Measurements from ENCODE around the gene TTC28.
"Not testable (repeated sequence)": the region's sequence is repeated elsewhere in the genome, so short reads cannot be mapped to it uniquely, and the experiment has no call there.

TTC28 gene

DNA sequence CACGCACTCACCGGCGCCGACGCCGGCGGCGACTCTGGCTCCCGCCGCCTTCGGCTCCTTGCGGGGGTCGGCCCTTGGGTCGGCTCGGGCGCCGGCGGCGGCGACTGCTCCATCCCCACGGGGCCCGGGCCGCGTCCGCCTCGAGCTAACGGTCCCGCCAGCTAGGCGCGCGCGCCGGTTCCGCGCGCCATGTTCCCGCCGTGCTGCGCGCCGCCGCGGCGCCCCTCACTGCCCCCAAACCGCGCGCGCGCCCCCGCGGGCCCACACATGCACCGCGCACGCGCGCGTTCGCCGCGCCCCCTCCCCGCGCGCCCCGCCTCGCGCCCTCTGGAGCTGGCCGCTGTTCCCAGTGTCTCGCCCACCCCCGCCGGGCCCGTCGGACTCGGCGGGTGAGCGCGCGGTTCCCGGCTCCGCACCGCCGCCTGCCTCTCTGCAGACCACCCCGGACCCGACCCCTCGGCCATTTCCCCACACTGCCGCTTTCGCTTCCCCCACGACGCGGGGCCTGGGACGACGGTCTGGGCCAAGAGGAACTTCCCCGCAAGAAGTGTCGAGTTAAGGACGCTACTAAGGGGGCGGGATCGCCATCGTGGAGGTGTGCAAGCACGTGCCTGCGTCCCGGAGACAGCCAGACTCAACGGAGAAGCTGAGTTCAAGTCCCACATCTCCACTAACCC lies at the start of gene TTC28:
TSS of gene TTC28 (minus strand) at position 230 of the 677 bp plus-strand sequence. CDS start at position 113, 117 bp downstream.
- not testable (repeated sequence) for H3K27me3 ChIP-seq (replicated peaks; ENCODE audit: control insufficient read depth, insufficient read depth, low read length); H3K36me3 ChIP-seq (ENCODE audit: control insufficient read depth, insufficient read depth, low read length, severe bottlenecking); H3K4me1 ChIP-seq (ENCODE audit: control insufficient read depth, insufficient read depth, low read length); H3K9me3 ChIP-seq (ENCODE audit: control insufficient read depth, low read length)
- H3K4me3 ChIP-seq (ENCODE audit: low read length), result peak within 1 kb of the TSS; percentile 92
- DNase-seq (ENCODE audit: low read depth), result peak; percentile 92
- peak within 1 kb of the TSS; percentile 89 for H3K9ac ChIP-seq (ENCODE audit: low read length)

- Histone ChIP-seq H3K9ac (ENCODE audit: low read length) (no peak overlapping the region), H3K27me3 (replicated peaks; ENCODE audit: control insufficient read depth, insufficient read depth, low read length) (no peaks in the 10 kb centered on the region), H3K4me1 (ENCODE audit: control insufficient read depth, insufficient read depth, low read length) (peaks cover 17% of the 10 kb centered on the region), H3K36me3 (ENCODE audit: control insufficient read depth, insufficient read depth, low read length, severe bottlenecking) (no peaks in the 10 kb centered on the region), H3K4me3 (ENCODE audit: low read length) (no peak overlapping the region), H3K9me3 (ENCODE audit: control insufficient read depth, low read length) (no peaks in the 10 kb centered on the region)
- peak; percentile 56 for DNase-seq (ENCODE audit: low read depth)
Measured at GRCh38 chr22:28728621-28729313, 49.1 kb upstream of the TTC28 start.

DNA sequence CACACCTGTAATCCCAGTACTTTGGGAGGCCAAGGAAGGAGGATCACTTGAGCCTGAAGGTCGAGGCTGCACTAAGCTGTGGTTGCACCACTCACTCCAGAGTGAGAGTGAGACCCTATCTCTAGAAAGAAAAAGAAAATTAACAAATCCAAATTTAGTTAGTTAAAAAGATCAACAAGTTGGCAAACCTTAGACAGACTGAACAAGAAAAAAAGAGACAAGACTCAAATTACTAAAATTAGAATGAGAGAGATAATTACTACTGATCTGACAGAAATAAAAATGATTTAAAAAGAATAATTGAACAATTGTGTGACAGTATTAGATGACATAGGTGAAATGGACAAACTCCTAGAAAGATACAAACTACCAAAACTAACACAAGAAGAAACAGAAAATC lies 48.4 kb upstream of the TTC28 start:
- no peaks in the 10 kb centered on the region for H3K9me3 ChIP-seq (ENCODE audit: control insufficient read depth, low read length)
- H3K4me1 ChIP-seq (ENCODE audit: control insufficient read depth, insufficient read depth, low read length), result peaks cover 17% of the 10 kb centered on the region
- H3K36me3 ChIP-seq (ENCODE audit: control insufficient read depth, insufficient read depth, low read length, severe bottlenecking), result no peaks in the 10 kb centered on the region

DNA sequence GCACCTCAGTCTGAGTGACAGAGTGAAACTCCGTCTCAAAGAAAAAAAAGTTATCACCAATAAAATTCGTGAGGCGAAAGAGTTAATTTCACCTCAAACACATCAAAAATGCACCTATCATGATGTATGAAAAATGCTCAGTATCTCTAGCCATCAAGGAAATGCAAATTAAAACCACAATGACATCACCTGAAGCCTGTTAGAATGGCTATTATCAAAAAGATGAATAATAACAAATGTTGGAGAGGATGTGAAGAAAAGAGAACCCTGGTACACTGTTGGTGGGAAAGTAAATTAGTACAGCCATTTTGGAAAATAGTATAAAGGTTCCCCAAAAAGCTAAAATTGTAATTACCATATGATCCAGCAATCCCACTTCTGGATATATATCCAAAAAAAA lies 38.4 kb upstream of the TTC28 start:
- no peak overlapping the region for H3K9ac ChIP-seq (ENCODE audit: low read length)
- no peaks in the 10 kb centered on the region for H3K36me3 ChIP-seq (ENCODE audit: control insufficient read depth, insufficient read depth, low read length, severe bottlenecking)
- no peak for DNase-seq (ENCODE audit: low read depth)
- peaks cover under 1% of the 10 kb centered on the region for H3K4me1 ChIP-seq (ENCODE audit: control insufficient read depth, insufficient read depth, low read length)
- H3K27me3 ChIP-seq (replicated peaks; ENCODE audit: control insufficient read depth, insufficient read depth, low read length), result no peaks in the 10 kb centered on the region
- H3K9me3 ChIP-seq (ENCODE audit: control insufficient read depth, low read length), result no peaks in the 10 kb centered on the region
- no peak overlapping the region for H3K4me3 ChIP-seq (ENCODE audit: low read length)

More for the DNA sequence above, 48.4 kb upstream of the TTC28 start:
- DNase-seq (ENCODE audit: low read depth), result no peak
- Histone ChIP-seq H3K4me3 (ENCODE audit: low read length) (no peak overlapping the region), H3K9ac (ENCODE audit: low read length) (no peak overlapping the region), H3K27me3 (replicated peaks; ENCODE audit: control insufficient read depth, insufficient read depth, low read length) (no peaks in the 10 kb centered on the region)

DNA sequence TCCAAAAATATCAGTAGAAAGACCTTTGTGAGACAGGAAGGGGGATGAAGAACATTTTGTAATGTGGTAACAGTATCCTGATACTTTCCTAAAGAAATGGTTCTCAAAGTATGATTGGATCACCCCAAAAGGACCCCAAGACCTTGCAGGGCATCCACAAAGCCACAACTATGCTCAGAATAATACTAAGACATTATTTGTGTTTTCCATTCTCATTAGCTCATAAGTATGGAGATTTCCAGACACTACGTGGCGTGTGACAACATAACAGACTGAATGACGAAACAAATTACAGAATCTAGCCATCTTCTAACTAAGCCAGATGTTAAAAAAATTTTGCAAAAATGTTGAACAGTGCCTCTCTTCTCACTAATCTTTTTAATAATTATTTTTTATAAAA lies 37.0 kb upstream of the TTC28 start:
- no peak overlapping the region for H3K4me3 ChIP-seq (ENCODE audit: low read length)
- DNase-seq (ENCODE audit: low read depth), result peak; percentile 34
- no peaks in the 10 kb centered on the region for H3K9me3 ChIP-seq (ENCODE audit: control insufficient read depth, low read length)
- H3K9ac ChIP-seq (ENCODE audit: low read length), result no peak overlapping the region
- H3K4me1 ChIP-seq (ENCODE audit: control insufficient read depth, insufficient read depth, low read length), result peaks cover 12% of the 10 kb centered on the region
- H3K36me3 ChIP-seq (ENCODE audit: control insufficient read depth, insufficient read depth, low read length, severe bottlenecking), result no peaks in the 10 kb centered on the region
- H3K27me3 ChIP-seq (replicated peaks; ENCODE audit: control insufficient read depth, insufficient read depth, low read length), result no peaks in the 10 kb centered on the region

DNA sequence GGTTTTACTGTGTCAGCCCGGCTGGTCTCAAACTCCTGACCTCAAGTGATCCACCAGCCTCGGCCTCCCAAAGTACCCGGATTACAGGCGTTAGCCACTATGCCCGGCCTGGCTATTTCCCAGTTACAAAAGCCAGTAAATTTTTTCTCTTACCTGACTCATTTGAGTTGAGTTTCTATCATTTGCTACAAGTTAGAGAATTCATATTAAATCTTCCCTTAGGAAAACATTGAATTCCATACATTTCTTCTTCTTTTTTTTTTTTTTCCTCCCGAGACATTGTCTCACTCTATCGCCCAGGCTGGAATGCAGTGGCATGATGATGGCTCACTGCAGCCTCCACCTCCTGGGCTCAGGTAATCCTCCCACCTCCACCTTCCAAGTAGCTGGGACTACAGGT lies 36.0 kb upstream of the TTC28 start:
- Histone ChIP-seq H3K9ac (ENCODE audit: low read length) (no peak overlapping the region), H3K4me1 (ENCODE audit: control insufficient read depth, insufficient read depth, low read length) (peaks cover 23% of the 10 kb centered on the region), H3K27me3 (replicated peaks; ENCODE audit: control insufficient read depth, insufficient read depth, low read length) (no peaks in the 10 kb centered on the region), H3K4me3 (ENCODE audit: low read length) (no peak overlapping the region), H3K36me3 (ENCODE audit: control insufficient read depth, insufficient read depth, low read length, severe bottlenecking) (no peaks in the 10 kb centered on the region), H3K9me3 (ENCODE audit: control insufficient read depth, low read length) (no peaks in the 10 kb centered on the region)
- DNase-seq (ENCODE audit: low read depth), result peak; percentile 2

DNA sequence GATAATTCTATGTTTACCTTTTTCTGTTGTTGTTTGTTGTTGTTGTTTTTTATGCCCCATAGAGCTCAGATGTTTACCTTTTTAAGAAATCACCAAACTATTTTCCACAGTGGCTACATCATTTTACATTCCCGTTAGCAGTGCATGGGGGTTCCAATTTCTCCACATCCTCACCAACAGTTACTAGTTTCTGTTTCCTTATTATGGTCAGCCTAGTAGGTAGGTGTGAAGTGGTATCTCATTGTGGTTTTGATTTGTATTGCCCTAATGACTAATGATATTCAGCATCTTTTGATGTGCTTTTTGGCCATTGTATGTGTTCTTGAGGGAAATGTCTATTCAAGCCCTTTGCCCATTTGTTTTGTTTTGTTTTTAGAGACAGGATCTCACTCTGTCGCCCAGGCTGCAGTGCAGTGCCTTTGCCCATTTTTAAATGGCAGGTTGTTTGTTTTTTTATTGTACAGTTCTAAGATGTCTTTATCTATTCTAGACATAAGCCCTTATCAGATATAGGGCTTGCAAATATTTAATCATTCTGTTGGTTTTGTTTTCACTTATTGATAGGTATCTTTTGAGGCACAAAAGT lies 34.5 kb upstream of the TTC28 start:
- Histone ChIP-seq H3K4me3 (ENCODE audit: low read length) (no peak overlapping the region), H3K27me3 (replicated peaks; ENCODE audit: control insufficient read depth, insufficient read depth, low read length) (no peaks in the 10 kb centered on the region), H3K4me1 (ENCODE audit: control insufficient read depth, insufficient read depth, low read length) (peaks cover 34% of the 10 kb centered on the region), H3K36me3 (ENCODE audit: control insufficient read depth, insufficient read depth, low read length, severe bottlenecking) (no peaks in the 10 kb centered on the region), H3K9me3 (ENCODE audit: control insufficient read depth, low read length) (no peaks in the 10 kb centered on the region), H3K9ac (ENCODE audit: low read length) (no peak overlapping the region)
- no peak for DNase-seq (ENCODE audit: low read depth)

DNA sequence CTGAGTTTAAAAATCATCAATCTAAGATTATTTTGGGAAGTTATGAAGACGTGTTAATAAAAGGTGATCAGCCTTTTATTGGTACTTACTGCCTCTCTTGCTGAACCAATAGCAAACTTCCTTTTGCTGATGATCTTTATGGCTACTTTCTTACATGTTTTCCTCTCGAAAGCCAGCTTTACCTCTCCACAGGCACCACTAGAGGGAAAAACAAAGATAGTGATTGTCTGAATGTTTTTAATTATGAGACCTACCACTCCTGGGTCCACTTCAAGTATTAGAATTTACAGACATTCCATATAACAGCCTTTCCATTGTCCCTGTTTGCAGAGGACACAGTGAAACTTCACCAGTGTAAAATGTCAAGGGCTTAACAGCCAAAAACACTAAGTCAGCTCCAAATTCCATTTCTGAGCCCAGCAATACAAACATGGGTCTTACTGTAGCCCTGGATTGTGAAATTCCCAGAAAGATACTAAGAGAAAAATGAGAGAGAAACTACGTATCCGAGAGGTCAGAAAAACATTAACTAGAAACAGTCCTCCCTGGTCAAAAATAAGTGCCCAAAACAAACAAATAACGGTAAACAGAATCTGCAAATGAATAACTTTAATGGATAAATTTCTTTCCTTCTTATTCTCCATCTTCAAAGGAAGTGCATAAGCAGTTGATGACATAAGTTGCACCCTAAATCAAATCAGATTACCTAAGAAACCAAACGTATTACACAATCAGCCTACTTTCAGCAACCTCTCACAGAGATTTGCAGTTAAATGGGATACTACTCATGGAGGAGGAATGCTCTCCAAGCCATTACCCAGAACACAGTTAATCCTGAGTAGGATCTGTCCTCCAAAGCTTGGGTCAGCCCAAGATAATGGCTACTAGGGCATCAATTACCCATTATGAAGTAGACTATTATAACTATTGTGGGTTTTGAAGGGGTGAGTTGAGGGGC lies 32.5 kb upstream of the TTC28 start:
- DNase-seq (ENCODE audit: low read depth), result peak; percentile 97
- Histone ChIP-seq H3K9ac (ENCODE audit: low read length) (peak overlapping the region; percentile 78), H3K4me3 (ENCODE audit: low read length) (peak overlapping the region; percentile 74)

GRCh38 chr22:28711341-28711740 lies 31.7 kb upstream of the TTC28 start:
- H3K36me3 ChIP-seq (ENCODE audit: control insufficient read depth, insufficient read depth, low read length, severe bottlenecking), result no peaks in the 10 kb centered on the region
- DNase-seq (ENCODE audit: low read depth), result peak; percentile 66
- no peaks in the 10 kb centered on the region for H3K27me3 ChIP-seq (replicated peaks; ENCODE audit: control insufficient read depth, insufficient read depth, low read length)
- no peaks in the 10 kb centered on the region for H3K9me3 ChIP-seq (ENCODE audit: control insufficient read depth, low read length)
- peak overlapping the region; percentile 78 for H3K9ac ChIP-seq (ENCODE audit: low read length)
- H3K4me3 ChIP-seq (ENCODE audit: low read length), result peak overlapping the region; percentile 74
- peaks cover 34% of the 10 kb centered on the region for H3K4me1 ChIP-seq (ENCODE audit: control insufficient read depth, insufficient read depth, low read length)

More for the DNA sequence above, 32.5 kb upstream of the TTC28 start:
- no peaks in the 10 kb centered on the region for H3K36me3 ChIP-seq (ENCODE audit: control insufficient read depth, insufficient read depth, low read length, severe bottlenecking)
- no peaks in the 10 kb centered on the region for H3K27me3 ChIP-seq (replicated peaks; ENCODE audit: control insufficient read depth, insufficient read depth, low read length)
- no peaks in the 10 kb centered on the region for H3K9me3 ChIP-seq (ENCODE audit: control insufficient read depth, low read length)
- peaks cover 34% of the 10 kb centered on the region for H3K4me1 ChIP-seq (ENCODE audit: control insufficient read depth, insufficient read depth, low read length)

GRCh38 chr22:28710576-28711191 lies 31.0 kb upstream of the TTC28 start:
- DNase-seq (ENCODE audit: low read depth), result peak; percentile 91
- Histone ChIP-seq H3K36me3 (ENCODE audit: control insufficient read depth, insufficient read depth, low read length, severe bottlenecking) (no peaks in the 10 kb centered on the region), H3K9ac (ENCODE audit: low read length) (peak overlapping the region; percentile 78), H3K9me3 (ENCODE audit: control insufficient read depth, low read length) (no peaks in the 10 kb centered on the region), H3K4me3 (ENCODE audit: low read length) (peak overlapping the region; percentile 74), H3K4me1 (ENCODE audit: control insufficient read depth, insufficient read depth, low read length) (peaks cover 34% of the 10 kb centered on the region), H3K27me3 (replicated peaks; ENCODE audit: control insufficient read depth, insufficient read depth, low read length) (no peaks in the 10 kb centered on the region)
